H1 (cell line): ENCODE data around the gene ARL9. TPM values are rescaled to one million over a fixed set of nuclear protein-coding genes. Genes with fewer than 3 reads are reported as not detected.

Experiments used
- ASH2L ChIP-seq: fragments of 200-600, 300-600 bp; sonication (generic); IDR thresholded peaks from one replicate; pipeline ENCODE4 v1.7.1; 2017; ENCODE audit warnings: low read length
- BRCA1 ChIP-seq: IDR thresholded peaks from 2 replicates; pipeline ENCODE4 v1.6.1; 2012; ENCODE audit warnings: low read depth, low read length, improper control_type of control experiment
- CBX5 ChIP-seq: fragments of 300-800, 300-1000 bp; sonication (generic); IDR thresholded peaks from 2 replicates; pipeline ENCODE4 v1.7.1; 2016; ENCODE audit warnings: antibody characterized with exemption, low read length, low read depth
- CHD1 ChIP-seq: IDR thresholded peaks from 2 replicates; pipeline ENCODE4 v1.6.1; 2012; ENCODE audit warnings: low read depth, low read length, improper control_type of control experiment
- CREB1 ChIP-seq: IDR thresholded peaks from 2 replicates; pipeline ENCODE4 v1.6.1; 2012; ENCODE audit warnings: inconsistent platforms
- EZH2 ChIP-seq: fragments of 200-600 bp; sonication (generic); IDR thresholded peaks from 2 replicates; pipeline ENCODE4 v1.7.1; 2012; ENCODE audit warnings: low read depth, mild to moderate bottlenecking, moderate library complexity, low read length, inconsistent platforms; ENCODE audit not compliant: severe bottlenecking
- GTF2F1 ChIP-seq: IDR thresholded peaks from 2 replicates; pipeline ENCODE4 v1.6.1; 2012; ENCODE audit warnings: low read depth, low read length, improper control_type of control experiment, borderline replicate concordance
- HDAC6 ChIP-seq: IDR thresholded peaks from one replicate; pipeline ENCODE4 v1.7.1; 2012; ENCODE audit warnings: low read depth, mild to moderate bottlenecking, inconsistent platforms, low read length, moderate library complexity
- KDM4A ChIP-seq: IDR thresholded peaks from one replicate; pipeline ENCODE4 v1.7.1; 2012; ENCODE audit warnings: low read depth, mild to moderate bottlenecking, moderate library complexity, low read length, inconsistent platforms; ENCODE audit not compliant: severe bottlenecking
- KDM5A ChIP-seq: fragments of 200-600 bp; IDR thresholded peaks from 2 replicates; pipeline ENCODE4 v1.7.1; 2012; ENCODE audit warnings: mild to moderate bottlenecking, low read length, inconsistent platforms, mixed read lengths
- POLR2A ChIP-seq, 2 experiments: IDR thresholded peaks; 1 replicate in 1 of 2; 2 replicates in 1 of 2; pipeline ENCODE4 v1.6.1; 2011; ENCODE audit warnings: low read depth in 2 of 2, low read length in 2 of 2, mild to moderate bottlenecking in 2 of 2; ENCODE audit errors: control extremely low read depth in 1 of 2
- POLR2AphosphoS5 ChIP-seq: IDR thresholded peaks from 2 replicates; pipeline ENCODE4 v1.6.1; 2011; ENCODE audit warnings: low read depth, low read length
- SAP30 ChIP-seq: fragments of 300-600 bp; sonication (generic); IDR thresholded peaks from 2 replicates; pipeline ENCODE4 v1.7.1; 2012; ENCODE audit warnings: low read length, moderate library complexity, mild to moderate bottlenecking, inconsistent platforms; ENCODE audit not compliant: insufficient read depth, insufficient replicate concordance
- SIN3A ChIP-seq, 2 experiments: IDR thresholded peaks in 1 of 2; conservative IDR thresholded peaks in 1 of 2; 2 replicates each; pipeline ENCODE4 v1.6.1; 2011 to 2012; ENCODE audit warnings: low read length in 2 of 2, improper control_type of control experiment in 1 of 2, low read depth in 1 of 2, mild to moderate bottlenecking in 1 of 2
- SIRT6 ChIP-seq: IDR thresholded peaks from one replicate; pipeline ENCODE4 v1.7.1; 2012; ENCODE audit warnings: low read length, inconsistent platforms
- SIX5 ChIP-seq: IDR thresholded peaks from 2 replicates; pipeline ENCODE4 v1.6.1; 2011; ENCODE audit warnings: mild to moderate bottlenecking, low read depth, low read length
- TAF1 ChIP-seq: IDR thresholded peaks from 2 replicates; pipeline ENCODE4 v1.6.1; 2011; ENCODE audit warnings: mild to moderate bottlenecking, low read depth, low read length
- TAF7 ChIP-seq: optimal IDR thresholded peaks from 2 replicates; pipeline ENCODE3; 2011; ENCODE audit warnings: low read depth, mild to moderate bottlenecking, inconsistent platforms, low read length, moderate library complexity, borderline replicate concordance
- TBP ChIP-seq: IDR thresholded peaks from 2 replicates; pipeline ENCODE4 v1.6.1; 2011; ENCODE audit warnings: low read depth, low read length, improper control_type of control experiment
- polyA plus RNA-seq, 7 experiments: library from polyadenylated mRNA; depleted of rRNA in 3 of 7; stranded (reverse) in 5 of 7; unstranded in 2 of 7; fragments of >200 nt in 5 of 7; fragments of 200-250 nt in 2 of 7; gene quantifications; 1 replicate in 5 of 7; 2 replicates in 1 of 7; 4 replicates in 1 of 7; pipeline versions ENCODE4 v1.2.1 to v1.2.3, GENCODE V29; 2011 to 2013; ENCODE audit warnings: missing spikeins in 2 of 7, mixed read lengths in 2 of 7
- total RNA-seq: library from RNA; stranded (reverse); fragmentation: NEBNext Ultra II Directional; extraction: Animal tissue kit (Norgen Biotek cat#: 25700); gene quantifications from 2 replicates; pipeline ENCODE4 v1.2.1, GENCODE V29; 2021
- TF ChIP-seq, protein P1 (sequence below): IDR thresholded peaks from 2 replicates; pipeline ENCODE4 v1.6.1; 2012; ENCODE audit warnings: low read length, inconsistent platforms
- TF ChIP-seq, protein P2 (sequence below): IDR thresholded peaks from 2 replicates; pipeline ENCODE4 v1.6.1; 2012; ENCODE audit warnings: inconsistent platforms

ARL9 gene
- total and polyA plus RNA-seq, 2 of the 8 experiments (the other 6 are each of a cell fraction or from before 2014, with no cell fraction given) = 0.60 to 0.76 TPM

- TF ChIP-seq, protein P1, sequence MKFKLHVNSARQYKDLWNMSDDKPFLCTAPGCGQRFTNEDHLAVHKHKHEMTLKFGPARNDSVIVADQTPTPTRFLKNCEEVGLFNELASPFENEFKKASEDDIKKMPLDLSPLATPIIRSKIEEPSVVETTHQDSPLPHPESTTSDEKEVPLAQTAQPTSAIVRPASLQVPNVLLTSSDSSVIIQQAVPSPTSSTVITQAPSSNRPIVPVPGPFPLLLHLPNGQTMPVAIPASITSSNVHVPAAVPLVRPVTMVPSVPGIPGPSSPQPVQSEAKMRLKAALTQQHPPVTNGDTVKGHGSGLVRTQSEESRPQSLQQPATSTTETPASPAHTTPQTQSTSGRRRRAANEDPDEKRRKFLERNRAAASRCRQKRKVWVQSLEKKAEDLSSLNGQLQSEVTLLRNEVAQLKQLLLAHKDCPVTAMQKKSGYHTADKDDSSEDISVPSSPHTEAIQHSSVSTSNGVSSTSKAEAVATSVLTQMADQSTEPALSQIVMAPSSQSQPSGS = no peak
- TF ChIP-seq SIRT6 (no peak), POLR2A (IDR thresholded peaks at IDR 0.05; ENCODE audit: control extremely low read depth in 1 of 2, low read depth in 2 of 2, low read length in 2 of 2) (peak; percentile 19 to 60; a peak in 2 of 3 replicates), ASH2L (peak; percentile 72), TAF1 (peak; percentile 81), TAF7 (peak; percentile 37), CREB1 (no peak), HDAC6 (no peak), GTF2F1 (no peak), KDM4A (peak; percentile 99), CHD1 (no peak), POLR2AphosphoS5 (0 out of 2 replicates have a peak, but pooled peaks have one; percentile 42), SIN3A (conservative IDR thresholded peaks at IDR 0.05 in 1 of 2, IDR thresholded peaks at IDR 0.05 in 1 of 2; ENCODE audit: low read depth in 1 of 2, low read length in 2 of 2) (peak in 1 of 2 experiments; percentile 82; a peak in 2 of 4 replicates), EZH2 (peak; percentile 44), CBX5 (no peak), BRCA1 (peak; percentile 93), TBP (peak; percentile 27; the same call in 1 of the 2 replicates), SIX5 (no peak), SAP30 (no peak), KDM5A (no peak)
- TF ChIP-seq, protein P2, sequence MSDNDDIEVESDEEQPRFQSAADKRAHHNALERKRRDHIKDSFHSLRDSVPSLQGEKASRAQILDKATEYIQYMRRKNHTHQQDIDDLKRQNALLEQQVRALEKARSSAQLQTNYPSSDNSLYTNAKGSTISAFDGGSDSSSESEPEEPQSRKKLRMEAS = peak; percentile 8; the same call in 1 of the 2 replicates
- TF ChIP-seq, all 59 proteins: peak for 14
These were observed 24.9 kb downstream of the ARL9 start (continued) for GRCh38 chr4:56530269-56531148.
